OCI-LY7 (cell line): Measurements from ENCODE around the gene MYL2.

Source experiments
- CTCF ChIP-seq: fragments of 200-600 bp; sonication (generic); conservative IDR thresholded peaks from 2 replicates; pipeline ENCODE4 v1.5.1; 2014; ENCODE audit warnings: mild to moderate bottlenecking, antibody characterized with exemption, low read length, moderate library complexity, mixed read lengths
- EZH2phosphoT487 ChIP-seq: fragments of 200-600 bp; sonication (generic); IDR thresholded peaks from 2 replicates; pipeline ENCODE4 v1.6.1; 2018; ENCODE audit warnings: low read depth, borderline replicate concordance, mild to moderate bottlenecking, mixed run types, antibody characterized with exemption, low read length, moderate library complexity, mixed read lengths

GRCh38 chr12:110936367-110937103, 16.2 kb upstream of the MYL2 start:
- no peak for TF ChIP-seq EZH2phosphoT487
- no peak for TF ChIP-seq CTCF
